ENCODE results near the gene ARHGAP45. TPM values are rescaled to one million over a fixed set of nuclear protein-coding genes. Genes with fewer than 3 reads are reported as not detected.

The ARHGAP45 gene
- total RNA-seq, 1 experiment from 2014 or later = 11.6 TPM

DNA sequence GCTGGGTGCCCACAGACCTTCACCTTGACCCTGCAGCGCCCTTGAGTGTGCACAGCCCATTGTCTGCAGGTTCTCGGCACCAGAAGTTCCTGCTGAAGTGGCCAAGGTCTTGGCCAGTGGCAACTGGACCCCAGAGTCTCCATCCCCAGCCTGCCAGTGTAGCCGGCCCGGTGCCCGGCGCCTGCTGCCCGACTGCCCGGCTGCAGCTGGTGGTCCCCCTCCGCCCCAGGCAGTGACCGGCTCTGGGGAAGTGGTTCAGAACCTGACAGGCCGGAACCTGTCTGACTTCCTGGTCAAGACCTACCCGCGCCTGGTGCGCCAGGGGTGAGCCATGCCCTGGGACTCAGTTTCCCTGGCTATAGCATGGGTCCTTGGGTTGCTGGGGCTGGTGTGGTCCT lies 11.9 kb upstream of the ARHGAP45 start:
- DNase-seq (ENCODE audit: low read depth) = no peak

DNA sequence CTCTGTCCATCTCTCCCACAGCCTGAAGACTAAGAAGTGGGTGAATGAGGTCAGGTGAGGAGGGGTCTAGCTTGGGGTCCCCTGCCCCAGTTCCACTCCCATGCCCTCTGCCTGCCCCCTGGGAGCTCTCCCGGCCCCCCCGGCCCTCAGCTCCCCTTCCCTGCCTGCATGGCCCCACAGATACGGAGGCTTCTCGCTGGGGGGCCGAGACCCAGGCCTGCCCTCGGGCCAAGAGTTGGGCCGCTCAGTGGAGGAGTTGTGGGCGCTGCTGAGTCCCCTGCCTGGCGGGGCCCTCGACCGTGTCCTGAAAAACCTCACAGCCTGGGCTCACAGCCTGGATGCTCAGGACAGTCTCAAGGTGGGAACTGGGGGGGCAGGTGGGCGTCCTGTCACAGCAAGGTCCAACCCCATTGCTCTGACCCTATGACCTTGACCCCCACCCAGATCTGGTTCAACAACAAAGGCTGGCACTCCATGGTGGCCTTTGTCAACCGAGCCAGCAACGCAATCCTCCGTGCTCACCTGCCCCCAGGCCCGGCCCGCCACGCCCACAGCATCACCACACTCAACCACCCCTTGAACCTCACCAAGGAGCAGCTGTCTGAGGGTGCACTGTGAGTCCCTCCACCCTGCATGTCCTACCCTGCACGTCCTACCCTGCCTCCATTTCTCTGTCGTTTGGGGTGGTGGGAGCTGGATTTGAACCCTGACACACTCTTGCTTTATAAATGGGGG lies 10.9 kb upstream of the ARHGAP45 start:
- DNase-seq (ENCODE audit: low read depth) = no peak

DNA sequence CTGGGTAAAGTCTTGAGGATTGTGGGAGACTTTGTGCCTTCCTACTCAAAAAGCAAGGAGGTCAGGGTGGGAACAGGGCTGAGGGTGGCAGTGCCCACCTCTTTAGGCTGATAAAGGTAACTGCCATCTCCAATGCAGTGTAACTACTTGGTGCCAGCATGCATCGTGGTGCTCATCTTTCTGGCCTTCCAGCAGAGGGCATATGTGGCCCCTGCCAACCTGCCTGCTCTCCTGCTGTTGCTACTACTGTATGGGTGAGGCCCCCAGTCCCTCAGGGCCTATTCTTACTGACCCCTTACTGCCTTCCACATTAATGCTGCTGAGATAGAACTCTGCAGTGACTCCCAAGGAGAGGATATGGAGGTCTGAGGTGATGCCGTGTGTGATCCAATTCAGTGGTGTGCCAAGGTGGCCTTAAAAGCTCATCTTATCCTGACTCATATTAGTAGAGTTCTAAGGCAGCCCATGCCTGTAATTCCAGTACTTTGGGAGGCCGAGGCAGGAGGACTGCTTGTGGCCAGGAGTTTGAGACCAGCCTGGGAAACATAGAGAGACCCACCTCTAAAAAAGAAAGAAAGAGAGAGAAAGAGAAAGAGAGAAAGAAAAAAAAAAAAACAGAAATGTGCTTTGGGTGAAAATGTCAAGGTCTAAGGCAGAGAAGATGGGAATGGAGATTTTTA lies 9.7 kb upstream of the ARHGAP45 start:
- DNase-seq (ENCODE audit: low read depth) = no peak

DNA sequence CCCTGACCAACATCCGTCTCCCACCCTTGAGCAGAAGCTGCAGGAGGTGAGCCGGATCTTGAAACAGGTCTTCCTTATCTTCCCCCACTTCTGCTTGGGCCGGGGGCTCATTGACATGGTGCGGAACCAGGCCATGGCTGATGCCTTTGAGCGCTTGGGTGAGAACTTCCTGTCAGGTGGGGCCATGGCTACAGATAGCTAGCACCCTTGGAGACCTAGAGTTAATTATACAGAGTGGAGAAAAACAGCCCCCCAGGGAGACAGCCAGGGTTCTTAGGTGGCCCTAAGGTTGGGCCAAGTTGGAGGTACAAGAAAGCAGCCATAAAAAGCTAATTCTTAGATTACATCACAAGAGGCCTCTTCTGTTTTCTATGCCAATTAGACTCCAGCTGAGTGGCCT lies 8.9 kb upstream of the ARHGAP45 start:
- no peak for DNase-seq (ENCODE audit: low read depth)

DNA sequence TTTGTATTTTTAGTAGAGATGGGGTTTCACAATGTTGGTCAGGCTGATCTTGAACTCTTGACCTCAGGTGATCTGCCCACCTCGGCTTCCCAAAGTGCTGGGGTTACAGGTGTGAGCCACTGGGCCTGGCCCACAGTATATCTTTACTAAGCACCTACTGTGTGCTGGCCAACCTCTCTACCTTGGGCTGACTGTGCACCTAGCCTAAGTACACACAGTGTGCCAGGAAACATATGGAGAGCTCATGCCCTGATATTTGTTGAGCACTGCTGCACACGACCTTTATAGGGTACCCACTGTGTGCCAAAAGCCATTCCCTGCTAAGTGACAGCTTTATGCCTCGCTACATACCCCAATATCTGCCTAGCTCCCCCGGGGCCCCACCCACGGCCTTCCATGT lies 6.3 kb upstream of the ARHGAP45 start:
- no peak for DNase-seq (ENCODE audit: low read depth)

DNA sequence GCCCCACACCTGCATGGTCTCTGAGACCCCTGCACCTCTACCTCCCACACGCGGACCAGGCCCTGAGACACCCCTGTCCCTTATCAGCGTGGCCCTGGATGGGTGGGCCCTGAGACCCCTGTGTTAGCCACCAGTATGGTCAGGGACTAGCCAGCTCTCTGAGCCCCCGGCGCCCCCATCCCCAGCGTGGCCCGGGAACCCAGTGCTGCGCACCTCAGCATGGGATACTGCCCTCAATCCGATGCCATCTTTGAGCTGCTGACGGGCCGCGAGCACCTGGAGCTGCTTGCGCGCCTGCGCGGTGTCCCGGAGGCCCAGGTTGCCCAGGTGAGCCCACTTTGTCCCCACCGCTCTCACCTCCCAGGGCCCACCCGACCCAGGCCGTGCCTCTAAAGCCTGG lies 5.0 kb upstream of the ARHGAP45 start:
- no peak for DNase-seq (ENCODE audit: low read depth)

DNA sequence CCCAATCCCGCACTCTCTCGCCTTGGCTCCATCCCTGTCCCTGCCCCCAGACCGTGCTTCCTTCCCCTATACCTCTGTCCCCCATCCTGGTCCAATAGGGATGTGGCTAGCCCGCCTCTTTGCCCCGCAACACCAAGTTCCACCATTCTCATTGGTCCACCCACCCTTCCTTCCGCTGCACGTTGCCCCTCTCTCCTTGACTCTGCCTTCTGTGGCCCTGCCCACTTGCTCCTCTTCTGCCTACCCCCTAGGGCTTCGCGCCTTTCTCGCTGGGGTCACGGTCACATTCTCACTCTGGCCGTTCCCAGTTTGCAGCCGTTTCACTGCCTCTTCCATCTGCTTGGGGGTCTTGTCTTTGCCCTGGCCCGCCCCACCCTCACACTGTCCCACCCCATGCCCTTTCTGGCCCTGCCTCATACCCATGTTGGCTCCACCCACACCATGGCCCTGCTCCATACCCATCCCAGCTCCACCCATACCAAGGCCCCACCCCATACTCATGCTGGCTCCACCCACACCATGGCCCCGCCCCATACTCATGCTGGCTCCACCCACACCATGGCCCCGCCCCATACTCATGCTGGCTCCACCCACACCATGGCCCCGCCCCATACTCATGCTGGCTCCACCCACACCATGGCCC lies 4.5 kb upstream of the ARHGAP45 start:
- no peak for DNase-seq (ENCODE audit: low read depth)

DNA sequence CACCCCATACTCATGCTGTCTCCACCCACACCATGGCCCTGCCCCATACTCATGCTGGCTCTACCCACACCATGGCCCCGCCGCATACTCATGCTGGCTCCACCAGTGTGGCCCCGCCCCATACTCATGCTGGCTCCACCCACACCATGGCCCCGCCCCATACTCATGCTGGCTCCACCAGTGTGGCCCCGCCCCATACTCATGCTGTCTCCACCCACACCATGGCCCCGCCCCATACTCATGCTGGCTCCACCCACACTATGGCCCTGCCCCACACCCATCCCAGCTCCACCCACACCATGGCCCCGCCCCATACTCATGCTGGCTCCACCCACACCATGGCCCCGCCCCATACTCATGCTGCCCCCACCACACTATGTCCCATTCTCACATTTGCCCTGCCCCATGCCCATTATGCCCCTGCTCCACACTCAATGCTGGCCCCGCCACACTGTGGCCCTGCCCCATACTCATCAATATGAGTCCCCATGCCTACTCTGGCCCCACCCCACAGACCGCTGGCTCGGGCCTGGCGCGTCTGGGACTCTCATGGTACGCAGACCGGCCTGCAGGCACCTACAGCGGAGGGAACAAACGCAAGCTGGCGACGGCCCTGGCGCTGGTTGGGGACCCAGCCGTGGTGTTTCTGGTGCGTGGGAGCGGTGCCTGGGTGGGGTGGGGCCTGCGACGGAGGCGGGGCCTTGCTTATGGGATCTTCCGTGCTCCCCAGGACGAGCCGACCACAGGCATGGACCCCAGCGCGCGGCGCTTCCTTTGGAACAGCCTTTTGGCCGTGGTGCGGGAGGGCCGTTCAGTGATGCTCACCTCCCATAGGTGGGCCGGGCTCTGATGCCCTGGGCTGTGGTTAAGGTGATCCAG lies 3.7 kb upstream of the ARHGAP45 start:
- no peak for DNase-seq (ENCODE audit: low read depth)

DNA sequence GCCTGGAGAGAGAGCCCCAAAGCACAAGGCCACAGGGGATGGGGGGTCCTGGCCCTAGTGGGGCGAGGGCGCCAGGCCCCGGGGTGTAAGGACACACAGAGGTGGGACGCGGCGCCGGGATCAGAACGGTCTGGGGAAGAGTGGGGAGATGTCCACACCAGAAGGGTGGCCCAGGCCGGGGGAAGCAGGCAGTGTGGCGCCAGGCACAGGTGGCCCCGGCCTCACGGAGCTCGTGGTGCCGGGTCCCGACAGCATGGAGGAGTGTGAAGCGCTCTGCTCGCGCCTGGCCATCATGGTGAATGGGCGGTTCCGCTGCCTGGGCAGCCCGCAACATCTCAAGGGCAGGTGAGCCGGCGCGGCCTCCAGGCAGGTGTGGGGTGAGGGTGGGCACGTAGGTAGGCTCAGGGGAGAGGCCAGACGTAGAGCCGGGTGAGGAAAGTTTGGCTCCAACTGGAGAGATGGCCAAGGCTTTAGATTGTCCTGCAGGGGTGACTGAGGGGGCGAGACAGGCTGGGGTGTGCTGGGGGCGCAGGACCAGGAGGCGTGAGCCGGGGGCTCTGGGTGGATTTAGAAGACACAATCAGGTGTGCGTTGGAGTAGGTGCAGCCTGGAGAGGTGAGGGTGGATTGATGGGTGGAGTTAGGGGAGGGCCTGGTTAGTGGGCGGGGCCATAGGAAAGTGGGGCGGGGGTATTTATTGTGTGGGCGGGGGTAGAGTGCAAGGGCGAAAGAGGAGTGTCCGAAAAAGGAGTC lies 2.9 kb upstream of the ARHGAP45 start:
- no peak for DNase-seq (ENCODE audit: low read depth)

DNA sequence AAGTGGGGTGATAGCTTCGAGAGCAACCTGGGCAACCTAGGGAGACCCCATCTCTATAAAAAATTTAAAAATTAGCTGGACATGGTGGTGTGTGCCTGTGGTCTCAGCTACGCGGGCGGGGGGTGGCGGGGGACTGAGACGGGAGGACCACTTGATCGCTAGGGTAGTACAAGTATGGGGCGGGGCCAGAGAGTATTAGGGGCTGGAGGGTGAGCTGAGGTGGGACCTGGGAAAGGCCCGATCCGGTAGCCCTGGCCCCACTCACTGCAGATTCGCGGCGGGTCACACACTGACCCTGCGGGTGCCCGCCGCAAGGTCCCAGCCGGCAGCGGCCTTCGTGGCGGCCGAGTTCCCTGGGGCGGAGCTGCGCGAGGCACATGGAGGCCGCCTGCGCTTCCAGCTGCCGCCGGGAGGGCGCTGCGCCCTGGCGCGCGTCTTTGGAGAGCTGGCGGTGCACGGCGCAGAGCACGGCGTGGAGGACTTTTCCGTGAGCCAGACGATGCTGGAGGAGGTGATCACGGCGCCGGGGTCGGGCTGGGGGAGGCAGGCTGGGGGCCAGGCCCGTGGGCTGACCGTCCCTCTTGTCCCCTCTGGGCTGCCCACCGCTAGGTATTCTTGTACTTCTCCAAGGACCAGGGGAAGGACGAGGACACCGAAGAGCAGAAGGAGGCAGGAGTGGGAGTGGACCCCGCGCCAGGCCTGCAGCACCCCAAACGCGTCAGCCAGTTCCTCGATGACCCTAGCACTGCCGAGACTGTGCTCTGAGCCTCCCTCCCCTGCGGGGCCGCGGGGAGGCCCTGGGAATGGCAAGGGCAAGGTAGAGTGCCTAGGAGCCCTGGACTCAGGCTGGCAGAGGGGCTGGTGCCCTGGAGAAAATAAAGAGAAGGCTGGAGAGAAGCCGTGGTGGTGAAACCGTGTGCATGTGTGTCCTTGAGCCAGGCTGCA lies 2.0 kb upstream of the ARHGAP45 start:
- DNase-seq (ENCODE audit: low read depth) = peak; percentile 73

DNA sequence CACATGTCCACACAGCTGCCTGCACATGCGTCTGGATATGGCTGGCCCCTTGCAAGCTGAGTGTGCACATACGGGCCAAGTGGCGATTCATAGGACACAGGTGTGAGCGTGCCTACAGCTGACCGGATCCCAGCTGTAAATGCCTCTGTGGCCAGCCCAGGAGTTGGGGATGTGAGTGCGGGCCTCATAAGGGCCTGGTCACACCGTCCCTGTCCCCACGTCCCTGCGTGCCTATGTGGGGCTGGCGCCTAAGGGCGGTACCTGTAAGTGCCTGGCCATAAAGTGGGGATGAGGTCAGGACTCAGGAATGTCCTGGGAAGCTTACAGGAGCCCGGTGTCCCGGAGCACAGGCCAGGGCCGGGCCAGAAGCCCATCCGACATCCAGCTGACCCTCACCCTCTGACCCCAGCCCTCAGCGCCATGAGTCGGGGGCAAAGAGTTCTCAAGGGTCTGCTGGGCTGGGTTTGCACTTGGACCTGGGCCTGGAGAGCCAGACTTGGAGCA lies 1.3 kb upstream of the ARHGAP45 start:
- no peak for DNase-seq (ENCODE audit: low read depth)

DNA sequence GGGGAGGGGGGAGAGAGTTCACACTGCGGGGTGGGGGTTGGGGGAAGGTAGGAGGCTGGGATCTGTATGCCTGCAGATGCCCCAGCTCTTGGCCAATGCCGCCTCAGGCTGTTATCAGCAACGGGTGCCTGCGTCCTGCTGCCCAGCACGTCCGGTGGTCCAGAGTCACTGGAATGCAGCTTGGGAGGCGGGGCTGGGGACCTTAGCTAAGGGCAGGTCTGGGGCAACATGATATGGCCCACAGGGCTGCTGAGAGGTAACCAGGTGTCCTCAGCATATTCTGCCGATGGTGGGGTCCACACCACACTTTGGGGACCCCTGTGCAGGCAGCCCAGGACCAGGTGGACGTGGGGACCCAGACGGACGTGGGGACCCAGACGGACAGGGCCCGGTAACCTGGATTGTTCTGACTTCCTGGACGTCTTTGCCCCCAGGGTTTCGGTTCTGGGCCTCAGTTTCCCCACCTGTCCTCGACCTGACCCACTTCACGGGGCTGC lies 668 bp upstream of the ARHGAP45 start:
- DNase-seq (ENCODE audit: low read depth) = no peak

DNA sequence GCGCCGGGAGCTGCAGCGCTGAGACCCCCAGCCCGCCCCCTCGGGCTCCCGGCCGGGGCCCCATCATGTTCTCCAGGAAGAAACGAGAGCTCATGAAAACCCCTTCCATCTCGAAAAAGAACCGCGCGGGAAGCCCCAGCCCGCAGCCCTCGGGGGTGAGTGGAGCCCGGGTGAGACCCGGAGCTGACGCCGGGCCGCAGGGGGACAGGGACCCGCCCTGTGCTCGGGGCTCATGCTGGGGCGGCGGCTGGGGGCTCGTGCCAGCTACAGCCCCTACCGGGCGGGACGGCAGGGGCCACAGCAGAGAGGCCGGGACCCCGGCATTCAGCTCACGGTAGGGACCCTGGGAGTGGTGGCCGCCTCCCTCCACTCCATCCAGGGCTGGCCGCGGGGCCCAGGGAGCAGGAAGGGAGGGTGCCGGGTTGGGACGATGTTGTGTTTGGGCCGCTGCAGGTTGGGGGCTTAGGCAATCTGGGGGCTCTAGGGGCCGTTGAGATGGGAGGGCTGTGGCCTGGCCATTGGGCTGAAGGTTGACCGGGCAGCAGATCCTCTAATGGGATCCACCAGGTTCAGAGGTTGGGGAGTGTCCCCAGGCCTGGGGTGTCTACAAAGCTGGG lies 482 bp downstream of the ARHGAP45 start:
- DNase-seq (ENCODE audit: low read depth) = no peak

DNA sequence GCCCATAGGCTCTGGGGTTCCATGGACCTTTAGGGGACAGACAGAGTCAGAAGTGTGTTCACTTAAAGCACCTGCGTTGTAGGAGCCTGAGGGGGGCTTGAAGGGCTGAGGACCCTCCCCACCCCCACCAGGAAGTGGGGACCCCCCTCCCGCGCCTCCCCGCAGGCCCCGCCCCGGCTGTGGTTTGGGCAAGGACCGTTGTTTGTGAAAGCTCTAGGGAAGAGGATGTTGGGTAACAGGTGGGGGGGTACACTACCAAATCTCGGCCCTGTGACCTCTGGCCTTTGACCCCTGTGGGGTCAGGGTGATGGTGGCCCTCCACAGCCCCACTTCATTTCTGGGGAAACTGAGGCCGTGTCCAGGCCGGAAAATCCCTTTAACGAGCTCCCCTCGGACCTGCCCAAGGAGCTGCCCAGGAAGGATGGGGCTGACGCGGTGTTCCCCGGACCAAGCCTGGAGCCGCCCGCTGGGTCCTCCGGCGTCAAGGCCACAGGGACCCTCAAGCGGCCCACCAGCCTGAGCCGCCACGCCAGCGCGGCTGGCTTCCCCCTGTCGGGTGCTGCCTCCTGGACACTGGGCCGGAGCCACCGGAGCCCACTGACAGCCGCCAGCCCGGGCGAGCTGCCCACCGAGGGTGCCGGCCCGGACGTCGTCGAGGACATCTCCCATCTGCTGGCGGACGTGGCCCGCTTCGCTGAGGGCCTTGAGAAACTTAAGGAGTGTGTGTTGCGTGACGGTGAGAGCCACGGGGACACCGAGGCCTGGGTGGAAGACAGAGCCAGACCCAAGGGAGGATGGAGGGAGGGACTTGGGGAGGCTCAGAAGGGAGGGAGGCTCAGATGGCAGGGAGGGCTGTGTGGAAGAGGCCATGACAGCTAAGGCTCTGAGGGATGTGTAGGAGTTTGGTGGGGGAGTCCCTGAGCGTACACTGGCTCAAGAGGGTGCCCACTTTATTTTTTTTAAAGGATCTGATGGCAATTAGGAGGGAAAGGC lies 1.3 kb downstream of the ARHGAP45 start:
- DNase-seq (ENCODE audit: low read depth) = no peak

DNA sequence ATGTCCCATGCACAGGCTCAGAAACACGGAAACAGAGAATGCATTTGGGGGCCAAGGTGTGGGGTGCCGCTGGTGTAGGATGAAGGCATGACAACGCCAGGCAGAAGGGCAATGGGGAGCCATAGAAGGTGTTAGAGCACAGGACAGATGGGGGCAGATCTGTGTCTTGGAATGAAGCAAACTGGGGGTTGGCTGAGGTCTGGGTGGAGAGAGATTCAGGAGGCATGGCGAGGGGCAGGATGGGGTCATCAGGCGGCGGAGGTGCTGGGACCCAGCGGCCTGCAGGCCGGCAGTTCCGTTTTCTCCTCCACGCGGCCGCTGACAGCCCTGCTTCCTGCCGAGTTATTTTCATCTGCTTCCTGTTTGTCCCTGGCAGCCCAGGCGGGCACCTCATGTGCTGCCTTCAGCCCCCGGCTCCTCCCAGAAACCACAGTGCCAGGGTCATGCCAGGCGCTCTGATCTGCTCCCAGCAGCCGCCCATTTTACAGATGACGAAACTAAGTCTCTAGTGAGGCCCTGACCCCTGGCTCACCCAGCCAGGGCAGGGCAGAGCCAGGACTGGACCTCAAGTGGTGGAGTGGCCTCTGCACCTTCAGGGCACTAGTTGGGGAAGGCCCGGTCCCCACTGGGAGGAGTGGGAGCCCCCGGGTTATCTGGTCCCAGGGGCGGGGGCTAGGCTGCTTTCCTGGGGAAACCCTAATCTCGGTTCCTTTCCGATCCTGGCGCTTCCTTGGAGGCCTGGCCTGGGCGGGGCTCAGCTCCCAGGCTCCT lies 2.2 kb downstream of the ARHGAP45 start:
- no peak for DNase-seq (ENCODE audit: low read depth)

DNA sequence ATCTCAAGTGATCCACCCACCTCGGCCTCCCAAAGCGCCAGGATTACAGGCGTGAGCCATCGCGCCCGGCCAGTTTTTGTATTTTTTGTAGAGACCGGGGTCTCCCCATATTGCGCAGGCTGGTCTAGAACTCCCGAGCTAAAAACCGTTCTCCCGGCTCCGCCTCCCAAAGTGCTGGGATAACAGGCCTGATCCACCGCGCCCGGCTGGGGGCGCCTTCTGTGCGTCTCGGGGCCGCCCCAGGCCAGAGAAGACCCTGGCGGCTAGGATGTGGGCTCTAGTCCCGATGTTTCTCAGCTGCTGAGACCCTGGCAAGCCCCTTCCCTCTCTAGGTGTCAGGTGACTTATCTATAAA lies 3.6 kb downstream of the ARHGAP45 start:
- peak; percentile 51 for DNase-seq (ENCODE audit: low read depth)

Data from Daoy (cell line).